HG02588 (cell line): Measurements from ENCODE around the gene ETHE1.

Source experiments
- ATAC-seq: cut with Tn5 transposase; IDR thresholded peaks from one replicate; pipeline ENCODE4 v1.9.1; 2021; ENCODE audit warnings: mild to moderate bottlenecking, moderate library complexity; ENCODE audit not compliant: unreplicated experiment

Gene ETHE1

GRCh38 chr19:43498233-43498842 lies 28.7 kb downstream of the ETHE1 start:
- no peak for ATAC-seq

- no peak for ATAC-seq
Observed at GRCh38 chr19:43496960-43497359, 30.0 kb downstream of the ETHE1 start.

- ATAC-seq: no peak
Observed at GRCh38 chr19:43495082-43495481, 31.9 kb downstream of the ETHE1 start.

- ATAC-seq: no peak
Observed at GRCh38 chr19:43490759-43491158, 36.2 kb downstream of the ETHE1 start.

- no peak for ATAC-seq
Observed at GRCh38 chr19:43489979-43490599, 36.9 kb downstream of the ETHE1 start.

- ATAC-seq: no peak
Observed at GRCh38 chr19:43489310-43489709, 37.7 kb downstream of the ETHE1 start.

- ATAC-seq: no peak
Observed at GRCh38 chr19:43488179-43488578, 38.8 kb downstream of the ETHE1 start.

- ATAC-seq: no peak
Observed at GRCh38 chr19:43486412-43486811, 40.6 kb downstream of the ETHE1 start.

GRCh38 chr19:43485951-43486350 lies 41.0 kb downstream of the ETHE1 start:
- no peak for ATAC-seq

- ATAC-seq: no peak
Observed at GRCh38 chr19:43483281-43483680, 43.7 kb downstream of the ETHE1 start.

- no peak for ATAC-seq
Observed at GRCh38 chr19:43482193-43482592, 44.8 kb downstream of the ETHE1 start.

GRCh38 chr19:43481701-43482100 lies 45.3 kb downstream of the ETHE1 start:
- ATAC-seq: no peak

- ATAC-seq: no peak
Observed at GRCh38 chr19:43480574-43480973, 46.4 kb downstream of the ETHE1 start.

GRCh38 chr19:43479961-43480561 lies 46.9 kb downstream of the ETHE1 start:
- ATAC-seq: no peak

- ATAC-seq: no peak
Observed at GRCh38 chr19:43479226-43479625, 47.8 kb downstream of the ETHE1 start.

- ATAC-seq: no peak
Observed at GRCh38 chr19:43478323-43478722, 48.7 kb downstream of the ETHE1 start.

- ATAC-seq: no peak
Observed at GRCh38 chr19:43476606-43477005, 50.4 kb downstream of the ETHE1 start.

GRCh38 chr19:43474986-43475705 lies 51.9 kb downstream of the ETHE1 start:
- ATAC-seq: no peak

GRCh38 chr19:43474487-43474886 lies 52.5 kb downstream of the ETHE1 start:
- no peak for ATAC-seq

- no peak for ATAC-seq
Observed at GRCh38 chr19:43471091-43471490, 55.9 kb downstream of the ETHE1 start.

- ATAC-seq: no peak
Observed at GRCh38 chr19:43470288-43470687, 56.7 kb downstream of the ETHE1 start.

GRCh38 chr19:43469160-43469480 lies 57.9 kb downstream of the ETHE1 start:
- no peak for ATAC-seq
